GM10266 (cell line): ENCODE measurements around the gene PLCG1.

Experiments
- DNase-seq: peaks from one replicate; pipeline ENCODE4 v3.0.0; 2012; ENCODE audit errors: extremely low spot score
- TF ChIP-seq, protein P1 (sequence below): IDR thresholded peaks from 2 replicates; pipeline ENCODE4 v1.5.1; 2012; ENCODE audit warnings: mild to moderate bottlenecking, low read depth; ENCODE audit not compliant: control insufficient read depth, insufficient read depth; ENCODE audit errors: missing control alignments

The PLCG1 gene

DNA sequence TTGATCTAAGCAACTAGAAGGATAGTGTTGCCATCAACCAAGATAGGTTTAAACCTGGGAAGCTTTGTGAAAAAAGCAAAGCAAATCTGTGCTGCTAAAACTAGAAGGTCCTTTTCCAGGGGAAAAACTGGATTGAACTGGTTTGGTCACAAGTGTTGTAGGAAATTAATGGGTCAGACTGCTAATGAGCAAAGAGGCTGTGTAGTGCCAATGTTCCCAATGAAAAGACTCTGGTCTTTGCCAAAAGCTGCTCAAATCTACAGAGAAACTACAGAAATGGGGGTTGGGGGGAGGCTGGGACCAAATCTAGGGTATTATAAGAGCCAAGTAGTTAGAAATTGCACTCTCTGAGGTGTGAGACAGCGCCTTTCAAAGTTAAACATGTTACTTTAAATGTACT is 85.0 kb downstream of the PLCG1 start:
- DNase-seq = no peak
- TF ChIP-seq, protein P1, sequence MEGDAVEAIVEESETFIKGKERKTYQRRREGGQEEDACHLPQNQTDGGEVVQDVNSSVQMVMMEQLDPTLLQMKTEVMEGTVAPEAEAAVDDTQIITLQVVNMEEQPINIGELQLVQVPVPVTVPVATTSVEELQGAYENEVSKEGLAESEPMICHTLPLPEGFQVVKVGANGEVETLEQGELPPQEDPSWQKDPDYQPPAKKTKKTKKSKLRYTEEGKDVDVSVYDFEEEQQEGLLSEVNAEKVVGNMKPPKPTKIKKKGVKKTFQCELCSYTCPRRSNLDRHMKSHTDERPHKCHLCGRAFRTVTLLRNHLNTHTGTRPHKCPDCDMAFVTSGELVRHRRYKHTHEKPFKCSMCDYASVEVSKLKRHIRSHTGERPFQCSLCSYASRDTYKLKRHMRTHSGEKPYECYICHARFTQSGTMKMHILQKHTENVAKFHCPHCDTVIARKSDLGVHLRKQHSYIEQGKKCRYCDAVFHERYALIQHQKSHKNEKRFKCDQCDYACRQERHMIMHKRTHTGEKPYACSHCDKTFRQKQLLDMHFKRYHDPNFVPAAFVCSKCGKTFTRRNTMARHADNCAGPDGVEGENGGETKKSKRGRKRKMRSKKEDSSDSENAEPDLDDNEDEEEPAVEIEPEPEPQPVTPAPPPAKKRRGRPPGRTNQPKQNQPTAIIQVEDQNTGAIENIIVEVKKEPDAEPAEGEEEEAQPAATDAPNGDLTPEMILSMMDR = no peak

DNA sequence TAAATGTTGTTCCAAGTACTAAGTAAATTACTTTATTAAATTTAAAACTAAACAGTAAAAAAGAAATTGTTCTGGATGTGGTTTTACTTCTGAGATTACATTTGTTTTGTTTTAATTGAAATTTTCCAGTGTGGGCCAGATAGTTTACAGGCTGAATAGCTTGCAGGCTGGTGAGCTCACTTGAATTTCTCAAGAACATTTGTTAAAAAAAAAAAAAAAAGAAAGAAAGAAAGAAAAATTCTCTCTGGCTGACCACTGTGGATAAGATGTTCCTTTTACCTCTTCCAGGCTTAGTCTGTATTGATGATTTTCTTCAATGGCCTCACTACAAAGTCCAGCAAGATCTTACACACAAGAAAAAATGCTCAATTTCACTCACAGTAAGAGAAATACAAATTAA is 85.4 kb downstream of the PLCG1 start:
- DNase-seq = no peak
- TF ChIP-seq, protein P1 = no peak

DNA sequence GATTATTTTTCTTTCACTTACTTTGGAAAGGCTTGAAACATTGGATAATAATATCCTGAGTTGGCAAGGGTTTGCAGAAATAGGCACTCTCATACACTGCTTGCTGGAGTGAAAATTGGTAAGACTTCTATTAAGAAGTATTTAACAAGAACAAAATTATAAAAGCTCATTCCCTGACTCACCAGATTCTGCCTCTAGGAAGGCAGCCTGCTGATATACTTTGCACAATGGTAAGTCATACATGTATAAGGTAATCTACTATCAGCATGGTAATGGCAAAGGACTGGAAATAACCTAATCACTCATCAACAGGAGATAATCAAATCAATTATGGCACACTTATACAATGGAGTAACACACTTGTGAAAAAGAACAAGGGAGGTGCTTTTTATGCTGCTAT is 85.8 kb downstream of the PLCG1 start:
- no peak for DNase-seq
- TF ChIP-seq, protein P1 = no peak

DNA sequence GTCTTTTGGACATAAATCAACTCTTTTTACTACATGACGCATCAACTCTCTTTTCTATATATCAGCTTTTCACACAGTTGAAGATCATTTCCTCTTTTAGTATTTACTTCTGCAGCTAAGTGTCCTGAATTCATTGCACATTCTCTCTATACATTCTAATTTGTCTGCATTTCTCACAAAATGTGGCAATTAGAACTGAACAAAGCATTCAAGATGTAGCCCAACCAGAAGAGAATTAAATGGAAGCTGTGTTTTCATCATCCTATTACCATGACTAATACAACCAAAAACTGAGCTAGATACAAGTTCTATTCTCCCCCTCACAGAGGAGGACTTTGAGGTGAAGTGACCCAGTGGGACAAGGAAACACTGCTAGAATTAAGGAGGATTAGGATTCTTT is 86.9 kb downstream of the PLCG1 start:
- DNase-seq = no peak
- TF ChIP-seq, protein P1 = no peak

DNA sequence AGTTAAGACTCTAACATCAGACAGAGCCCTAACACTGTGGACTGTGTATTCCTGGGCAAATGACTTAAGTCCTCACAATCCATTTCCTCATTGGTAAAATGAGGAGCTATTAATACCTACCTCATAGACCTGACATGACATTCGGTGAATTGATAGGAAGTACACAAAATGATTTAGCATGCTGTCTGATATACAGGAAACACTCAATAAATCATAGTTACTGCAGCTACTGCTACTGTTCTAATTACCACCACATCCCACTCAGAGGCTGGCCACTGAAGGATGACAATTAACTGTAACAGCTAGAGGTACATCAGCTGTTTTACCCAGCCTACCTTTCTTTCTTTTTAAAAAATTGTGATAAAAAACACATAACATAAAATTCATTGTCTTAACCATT is 87.7 kb downstream of the PLCG1 start:
- DNase-seq = no peak
- TF ChIP-seq, protein P1 = no peak

DNA sequence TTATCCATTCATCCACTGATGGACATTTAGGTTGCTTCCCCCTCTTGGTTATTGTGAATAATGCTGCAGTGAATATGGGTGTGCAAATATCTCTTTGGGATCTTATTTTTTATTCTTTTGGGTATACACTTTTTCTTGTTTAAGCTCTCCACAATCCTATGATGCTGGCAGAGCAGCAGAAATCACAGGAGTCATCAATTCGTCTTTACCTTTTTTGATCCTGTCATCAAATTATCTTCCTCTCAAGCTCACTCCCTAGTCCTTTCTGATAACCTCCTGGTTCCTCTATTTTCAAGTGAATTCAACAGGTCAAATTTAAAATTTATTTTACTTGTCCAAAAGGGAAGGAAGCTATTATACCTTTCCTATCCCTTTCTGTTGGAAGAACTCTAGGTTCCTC is 89.1 kb downstream of the PLCG1 start:
- DNase-seq = no peak
- TF ChIP-seq, protein P1 = no peak
